Measurements from ENCODE around the gene ETFA.

DNA sequence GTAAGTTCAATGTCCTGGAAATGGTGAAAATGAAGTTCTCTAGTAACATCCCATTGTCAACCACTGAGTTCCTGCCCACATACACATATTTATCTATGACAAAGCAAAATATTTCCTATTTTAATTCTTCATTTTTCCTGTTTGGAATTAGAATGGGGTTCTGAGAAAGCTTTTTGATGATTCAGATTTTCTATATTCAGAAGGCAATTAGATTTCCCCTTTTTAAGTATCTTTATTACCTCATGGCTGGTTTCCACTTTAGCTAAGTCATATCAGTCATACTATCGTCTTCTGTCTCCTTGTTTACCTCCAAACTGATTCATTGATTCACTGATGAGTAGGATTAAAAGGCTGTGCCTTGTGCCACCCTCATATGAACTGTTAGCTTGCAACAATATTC lies 17.9 kb downstream of the ETFA start:
- TF ChIP-seq POLR2A (IDR thresholded peaks at IDR 0.05) = no peak
- TF ChIP-seq, protein P1, sequence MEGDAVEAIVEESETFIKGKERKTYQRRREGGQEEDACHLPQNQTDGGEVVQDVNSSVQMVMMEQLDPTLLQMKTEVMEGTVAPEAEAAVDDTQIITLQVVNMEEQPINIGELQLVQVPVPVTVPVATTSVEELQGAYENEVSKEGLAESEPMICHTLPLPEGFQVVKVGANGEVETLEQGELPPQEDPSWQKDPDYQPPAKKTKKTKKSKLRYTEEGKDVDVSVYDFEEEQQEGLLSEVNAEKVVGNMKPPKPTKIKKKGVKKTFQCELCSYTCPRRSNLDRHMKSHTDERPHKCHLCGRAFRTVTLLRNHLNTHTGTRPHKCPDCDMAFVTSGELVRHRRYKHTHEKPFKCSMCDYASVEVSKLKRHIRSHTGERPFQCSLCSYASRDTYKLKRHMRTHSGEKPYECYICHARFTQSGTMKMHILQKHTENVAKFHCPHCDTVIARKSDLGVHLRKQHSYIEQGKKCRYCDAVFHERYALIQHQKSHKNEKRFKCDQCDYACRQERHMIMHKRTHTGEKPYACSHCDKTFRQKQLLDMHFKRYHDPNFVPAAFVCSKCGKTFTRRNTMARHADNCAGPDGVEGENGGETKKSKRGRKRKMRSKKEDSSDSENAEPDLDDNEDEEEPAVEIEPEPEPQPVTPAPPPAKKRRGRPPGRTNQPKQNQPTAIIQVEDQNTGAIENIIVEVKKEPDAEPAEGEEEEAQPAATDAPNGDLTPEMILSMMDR (IDR thresholded peaks at IDR 0.05) = no peak
- TF ChIP-seq POLR2AphosphoS5 (IDR thresholded peaks at IDR 0.05) = no peak

Measured in prostate gland (tissue), 2 donors.